Activated CD4-positive, alpha-beta memory T cell treated with anti-CD3 and anti-CD28 coated beads, Interleukin-2, amount 10 ng/mL, durations not matched to agents 7 days and 5 days (primary cell): Measurements from ENCODE around the gene ZNF521. TPM values are rescaled to one million over a fixed set of nuclear protein-coding genes. Genes with fewer than 3 reads are reported as not detected.

Source experiments
- CTCF ChIA-PET: fragments of 350-600 bp; sonication (Branson Sonifier 250); formaldehyde crosslinking; loops from one replicate; lab custom pipeline; 2021; ENCODE audit warnings: antibody characterized with exemption, inconsistent platforms; lab: Charles Lee
- POLR2A ChIA-PET: fragments of 350-600 bp; sonication (Branson Sonifier 250); formaldehyde crosslinking; loops from one replicate; lab custom pipeline; 2021; ENCODE audit warnings: antibody characterized with exemption; lab: Charles Lee
- DNase-seq: peaks from one replicate; pipeline ENCODE4 v3.0.0-alpha.2; 2020
- H3K27ac Mint-ChIP-seq: one replicate; pipeline ENCODE4 v1.8.0; 2021; ENCODE audit warnings: mild to moderate bottlenecking, mixed read lengths
- H3K27me3 Mint-ChIP-seq: one replicate; pipeline ENCODE4 v1.8.0; 2021; ENCODE audit warnings: mixed read lengths
- H3K36me3 Mint-ChIP-seq: one replicate; pipeline ENCODE4 v1.8.0; 2021; ENCODE audit warnings: low read depth, mixed read lengths
- H3K4me1 Mint-ChIP-seq: one replicate; pipeline ENCODE4 v1.8.0; 2021; ENCODE audit warnings: mixed read lengths
- H3K4me3 Mint-ChIP-seq: one replicate; pipeline ENCODE4 v1.8.0; 2021; ENCODE audit warnings: mild to moderate bottlenecking, mixed read lengths
- H3K9me3 Mint-ChIP-seq: one replicate; pipeline ENCODE4 v1.8.0; 2021; ENCODE audit warnings: mixed read lengths
- total RNA-seq, 2 experiments: library from RNA; stranded (reverse); gene quantifications; one replicate each; pipeline ENCODE4 v1.2.3, GENCODE V29; 2021

ZNF521 gene
- total RNA-seq, 2 experiments from 2014 or later = not detected

- no peak overlapping the region for H3K27ac Mint-ChIP-seq
- H3K27me3 Mint-ChIP-seq = no peaks in the 10 kb centered on the region
- POLR2A ChIA-PET = no interaction called here
- CTCF ChIA-PET = no interaction called here
- peaks cover 2% of the 10 kb centered on the region for H3K9me3 Mint-ChIP-seq
- H3K4me1 Mint-ChIP-seq = no peaks in the 10 kb centered on the region
- no peaks in the 10 kb centered on the region for H3K36me3 Mint-ChIP-seq
- no peak for DNase-seq
- H3K4me3 Mint-ChIP-seq = no peak overlapping the region
These were observed 211.6 kb downstream of the ZNF521 start for GRCh38 chr18:25140124-25140961.

GRCh38 chr18:25137197-25137472 lies 214.8 kb downstream of the ZNF521 start:
- H3K27ac Mint-ChIP-seq = no peak overlapping the region
- no peak overlapping the region for H3K4me3 Mint-ChIP-seq
- no peaks in the 10 kb centered on the region for H3K4me1 Mint-ChIP-seq
- no peak for DNase-seq
- H3K27me3 Mint-ChIP-seq = no peaks in the 10 kb centered on the region
- H3K36me3 Mint-ChIP-seq = no peaks in the 10 kb centered on the region
- H3K9me3 Mint-ChIP-seq = peaks cover 2% of the 10 kb centered on the region
- CTCF ChIA-PET = no interaction called here
- POLR2A ChIA-PET = no interaction called here

- Mint-ChIP-seq H3K4me1 (no peaks in the 10 kb centered on the region), H3K36me3 (no peaks in the 10 kb centered on the region), H3K9me3 (peaks cover 2% of the 10 kb centered on the region), H3K27me3 (no peaks in the 10 kb centered on the region), H3K4me3 (no peak overlapping the region), H3K27ac (no peak overlapping the region)
- ChIA-PET POLR2A (no interaction called here), CTCF (no interaction called here)
- no peak for DNase-seq
These were observed 215.4 kb downstream of the ZNF521 start for GRCh38 chr18:25136416-25137196.

GRCh38 chr18:25134861-25135260 lies 217.1 kb downstream of the ZNF521 start:
- CTCF ChIA-PET = no interaction called here
- no peak overlapping the region for H3K4me3 Mint-ChIP-seq
- H3K36me3 Mint-ChIP-seq = no peaks in the 10 kb centered on the region
- DNase-seq = no peak
- no peaks in the 10 kb centered on the region for H3K4me1 Mint-ChIP-seq
- H3K27me3 Mint-ChIP-seq = no peaks in the 10 kb centered on the region
- no peak overlapping the region for H3K27ac Mint-ChIP-seq
- H3K9me3 Mint-ChIP-seq = no peaks in the 10 kb centered on the region
- POLR2A ChIA-PET = no interaction called here

GRCh38 chr18:25133879-25134278 lies 218.1 kb downstream of the ZNF521 start:
- no peaks in the 10 kb centered on the region for H3K36me3 Mint-ChIP-seq
- POLR2A ChIA-PET = no interaction called here

GRCh38 chr18:25132786-25133496 lies 219.0 kb downstream of the ZNF521 start:
- H3K36me3 Mint-ChIP-seq = no peaks in the 10 kb centered on the region

More at GRCh38 chr18:25133879-25134278, 218.1 kb downstream of the ZNF521 start:
- Mint-ChIP-seq H3K27ac (no peak overlapping the region), H3K9me3 (no peaks in the 10 kb centered on the region), H3K27me3 (no peaks in the 10 kb centered on the region), H3K4me1 (no peaks in the 10 kb centered on the region), H3K4me3 (no peak overlapping the region)
- CTCF ChIA-PET = no interaction called here
- no peak for DNase-seq

GRCh38 chr18:25126751-25127150 lies 225.2 kb downstream of the ZNF521 start:
- ChIA-PET CTCF (no interaction called here), POLR2A (no interaction called here)
- no peaks in the 10 kb centered on the region for H3K27me3 Mint-ChIP-seq
- no peak overlapping the region for H3K4me3 Mint-ChIP-seq
- no peak overlapping the region for H3K27ac Mint-ChIP-seq
- H3K4me1 Mint-ChIP-seq = no peaks in the 10 kb centered on the region
- no peak for DNase-seq
- H3K9me3 Mint-ChIP-seq = no peaks in the 10 kb centered on the region
- no peaks in the 10 kb centered on the region for H3K36me3 Mint-ChIP-seq

More at GRCh38 chr18:25132786-25133496, 219.0 kb downstream of the ZNF521 start:
- Mint-ChIP-seq H3K4me1 (no peaks in the 10 kb centered on the region), H3K27me3 (no peaks in the 10 kb centered on the region), H3K9me3 (no peaks in the 10 kb centered on the region), H3K27ac (no peak overlapping the region), H3K4me3 (no peak overlapping the region)
- no peak for DNase-seq
- POLR2A ChIA-PET = no interaction called here
- CTCF ChIA-PET = no interaction called here

GRCh38 chr18:25125680-25126079 lies 226.3 kb downstream of the ZNF521 start:
- no peaks in the 10 kb centered on the region for H3K27me3 Mint-ChIP-seq
- H3K36me3 Mint-ChIP-seq = no peaks in the 10 kb centered on the region
- DNase-seq = no peak
- POLR2A ChIA-PET = no interaction called here
- CTCF ChIA-PET = no interaction called here
- H3K4me1 Mint-ChIP-seq = no peaks in the 10 kb centered on the region
- no peaks in the 10 kb centered on the region for H3K9me3 Mint-ChIP-seq
- no peak overlapping the region for H3K4me3 Mint-ChIP-seq
- H3K27ac Mint-ChIP-seq = no peak overlapping the region

GRCh38 chr18:25123438-25124232 lies 228.3 kb downstream of the ZNF521 start:
- H3K4me1 Mint-ChIP-seq = no peaks in the 10 kb centered on the region
- H3K9me3 Mint-ChIP-seq = no peaks in the 10 kb centered on the region
- H3K27me3 Mint-ChIP-seq = no peaks in the 10 kb centered on the region
- no peak overlapping the region for H3K4me3 Mint-ChIP-seq
- H3K36me3 Mint-ChIP-seq = no peaks in the 10 kb centered on the region
- DNase-seq = no peak
- CTCF ChIA-PET = no interaction called here
- POLR2A ChIA-PET = no interaction called here
- no peak overlapping the region for H3K27ac Mint-ChIP-seq

- ChIA-PET CTCF (no interaction called here), POLR2A (no interaction called here)
- Mint-ChIP-seq H3K9me3 (no peaks in the 10 kb centered on the region), H3K27ac (no peak overlapping the region), H3K36me3 (no peaks in the 10 kb centered on the region), H3K4me1 (no peaks in the 10 kb centered on the region), H3K4me3 (no peak overlapping the region), H3K27me3 (no peaks in the 10 kb centered on the region)
- DNase-seq = no peak
These were observed 230.5 kb downstream of the ZNF521 start for GRCh38 chr18:25121442-25121841.

GRCh38 chr18:25113566-25113965 lies 238.4 kb downstream of the ZNF521 start:
- H3K27me3 Mint-ChIP-seq = no peaks in the 10 kb centered on the region
- no peaks in the 10 kb centered on the region for H3K4me1 Mint-ChIP-seq
- H3K9me3 Mint-ChIP-seq = no peaks in the 10 kb centered on the region
- DNase-seq = no peak
- H3K4me3 Mint-ChIP-seq = no peak overlapping the region
- ChIA-PET CTCF (no interaction called here), POLR2A (no interaction called here)
- H3K36me3 Mint-ChIP-seq = no peaks in the 10 kb centered on the region
- no peak overlapping the region for H3K27ac Mint-ChIP-seq

GRCh38 chr18:25112821-25113434 lies 239.0 kb downstream of the ZNF521 start:
- CTCF ChIA-PET = no interaction called here
- Mint-ChIP-seq H3K4me1 (no peaks in the 10 kb centered on the region), H3K9me3 (no peaks in the 10 kb centered on the region), H3K27me3 (no peaks in the 10 kb centered on the region), H3K4me3 (no peak overlapping the region), H3K36me3 (no peaks in the 10 kb centered on the region), H3K27ac (no peak overlapping the region)
- no peak for DNase-seq
- POLR2A ChIA-PET = no interaction called here
